Neural progenitor cell (in vitro differentiated cells): Measurements from ENCODE around the gene TTC3.

ENCODE experiments used
- CTCF ChIP-seq: fragments of 200-600 bp; sonication (generic); IDR thresholded peaks from 2 replicates; pipeline ENCODE4 v1.5.1; 2017; ENCODE audit warnings: antibody characterized with exemption, mild to moderate bottlenecking
- EZH2phosphoT487 ChIP-seq: fragments of 200-600 bp; sonication (generic); IDR thresholded peaks from 2 replicates; pipeline ENCODE4 v1.6.1; 2017; ENCODE audit warnings: antibody characterized with exemption

GRCh38 chr21:37183749-37184148, 110.7 kb downstream of the TTC3 start:
- no peak for TF ChIP-seq EZH2phosphoT487
- TF ChIP-seq CTCF: no peak
